Activated T-cell treated with anti-CD3 and anti-CD28 coated beads for 24 hours (primary cell): ENCODE measurements around the gene ADAMTS20.

Source experiments
- DNase-seq: peaks from one replicate; pipeline ENCODE4 v3.0.0-alpha.2; 2020; ENCODE audit warnings: low read depth

Gene ADAMTS20

GRCh38 chr12:43312991-43313505, 239.0 kb downstream of the ADAMTS20 start:
- DNase-seq = no peak

GRCh38 chr12:43310596-43310995, 241.4 kb downstream of the ADAMTS20 start:
- DNase-seq = no peak

- DNase-seq = no peak
Observed at GRCh38 chr12:43309959-43310358, 242.0 kb downstream of the ADAMTS20 start.

GRCh38 chr12:43308776-43309175, 243.2 kb downstream of the ADAMTS20 start:
- no peak for DNase-seq

- DNase-seq = no peak
Observed at GRCh38 chr12:43307126-43307525, 244.9 kb downstream of the ADAMTS20 start.

GRCh38 chr12:43306066-43306465, 245.9 kb downstream of the ADAMTS20 start:
- no peak for DNase-seq

- DNase-seq = no peak
Observed at GRCh38 chr12:43305065-43305464, 246.9 kb downstream of the ADAMTS20 start.
